IPS-20b (cell line): ENCODE results near the gene TESK1.
"Not testable (repeated sequence)": the region's sequence is repeated elsewhere in the genome, so short reads cannot be mapped to it uniquely, and the experiment has no call there.

Source experiments
- H3K27ac ChIP-seq: one replicate; pipeline ENCODE4 v1.5.1; 2013; ENCODE audit warnings: low read length
- H3K27me3 ChIP-seq: 2 replicates; pipeline ENCODE4 v1.6.1; 2013; ENCODE audit warnings: mild to moderate bottlenecking, low read length, inconsistent platforms; ENCODE audit not compliant: insufficient read depth
- H3K36me3 ChIP-seq: 2 replicates; pipeline ENCODE4 v1.6.1; 2013; ENCODE audit warnings: low read depth, mild to moderate bottlenecking, inconsistent platforms, low read length, moderate library complexity; ENCODE audit not compliant: insufficient read depth
- H3K4me1 ChIP-seq: 2 replicates; pipeline ENCODE4 v1.6.1; 2013; ENCODE audit warnings: mild to moderate bottlenecking, control low read depth, inconsistent platforms, low read length, moderate library complexity; ENCODE audit not compliant: insufficient read depth
- H3K4me3 ChIP-seq: 2 replicates; pipeline ENCODE4 v1.5.1; 2013; ENCODE audit warnings: mild to moderate bottlenecking, low read length, inconsistent platforms
- H3K9ac ChIP-seq: 2 replicates; pipeline ENCODE4 v1.6.1; 2013; ENCODE audit warnings: low read depth, mild to moderate bottlenecking, inconsistent platforms, low read length, moderate library complexity
- H3K9me3 ChIP-seq: 2 replicates; pipeline ENCODE4 v1.6.1; 2013; ENCODE audit warnings: mild to moderate bottlenecking, low read depth, low read length, inconsistent platforms; ENCODE audit not compliant: insufficient read depth

Gene TESK1

DNA sequence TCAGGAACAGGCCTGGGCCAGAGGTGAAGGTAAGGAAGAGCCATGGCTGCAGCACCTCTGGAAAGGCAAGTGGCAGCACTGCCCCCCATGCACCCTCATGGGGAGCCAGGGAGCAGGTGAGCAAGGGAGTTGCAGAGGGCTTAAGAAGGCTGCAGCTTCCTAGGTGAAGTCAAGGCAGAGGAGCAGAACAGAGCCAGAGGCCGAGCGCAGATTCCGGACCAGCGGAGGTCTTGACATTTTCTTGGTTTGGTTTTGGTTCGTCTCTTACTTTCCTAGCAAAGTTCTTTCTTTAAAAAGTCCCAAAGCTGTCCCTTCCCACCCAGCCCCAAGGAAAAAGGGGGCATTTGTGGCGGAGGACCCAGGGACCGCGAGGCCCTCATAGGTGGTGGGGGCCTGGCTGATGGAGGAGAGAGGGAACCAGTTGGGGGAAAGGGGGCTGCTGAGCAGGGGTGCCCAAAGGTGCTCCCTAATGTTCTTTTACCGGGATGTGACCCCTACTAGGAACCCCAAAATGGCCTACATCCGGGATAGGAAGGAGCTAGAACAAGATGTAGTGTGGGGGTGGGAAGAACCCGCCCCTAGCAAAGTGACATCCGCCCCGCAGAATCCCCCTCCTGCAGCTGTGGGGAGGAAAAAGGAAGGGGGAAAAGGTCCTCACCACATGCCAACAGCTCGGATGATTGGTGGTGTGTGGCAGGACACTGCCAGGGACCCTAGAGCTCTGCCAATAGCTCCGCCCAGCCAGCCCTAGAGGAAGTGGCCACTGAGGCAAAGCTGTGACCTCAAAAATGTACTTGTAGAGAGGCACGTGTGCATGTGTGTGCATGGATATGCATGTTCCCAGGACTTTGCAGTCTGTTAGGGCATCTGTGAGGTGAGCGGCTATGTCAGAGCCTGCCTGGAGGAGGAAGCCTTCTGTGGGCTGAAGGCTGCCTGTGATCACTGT, 14.1 kb downstream of the TESK1 start:
- Histone ChIP-seq H3K36me3 (no peaks in the 10 kb centered on the region), H3K9ac (no peak overlapping the region), H3K9me3 (no peaks in the 10 kb centered on the region), H3K4me1 (peaks cover 3% of the 10 kb centered on the region; the same call in 1 of the 2 replicates), H3K27me3 (peaks cover 56% of the 10 kb centered on the region), H3K4me3 (no peak overlapping the region), H3K27ac (no peak overlapping the region)

DNA sequence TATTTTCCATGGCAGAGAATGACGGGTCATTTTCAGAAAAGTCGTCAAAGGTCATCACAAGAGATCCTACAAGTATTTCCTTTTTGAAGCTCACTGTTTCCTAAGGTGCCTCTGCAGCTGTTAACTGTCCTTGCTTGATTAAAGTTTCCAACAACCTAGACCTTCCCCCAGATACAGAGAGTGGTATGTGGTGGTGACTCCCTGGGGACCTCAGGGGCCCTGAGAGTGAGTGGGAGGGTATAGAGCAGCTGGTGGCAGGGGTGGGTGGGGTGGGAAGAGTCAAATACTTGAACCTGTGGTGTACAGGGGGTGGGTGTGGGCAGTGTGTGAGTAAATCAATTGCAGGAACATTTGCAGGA, 14.7 kb downstream of the TESK1 start:
- Histone ChIP-seq H3K27me3 (peaks cover 49% of the 10 kb centered on the region), H3K9ac (no peak overlapping the region), H3K36me3 (no peaks in the 10 kb centered on the region), H3K9me3 (no peaks in the 10 kb centered on the region), H3K27ac (no peak overlapping the region), H3K4me3 (no peak overlapping the region), H3K4me1 (peaks cover 3% of the 10 kb centered on the region; the same call in 1 of the 2 replicates)

DNA sequence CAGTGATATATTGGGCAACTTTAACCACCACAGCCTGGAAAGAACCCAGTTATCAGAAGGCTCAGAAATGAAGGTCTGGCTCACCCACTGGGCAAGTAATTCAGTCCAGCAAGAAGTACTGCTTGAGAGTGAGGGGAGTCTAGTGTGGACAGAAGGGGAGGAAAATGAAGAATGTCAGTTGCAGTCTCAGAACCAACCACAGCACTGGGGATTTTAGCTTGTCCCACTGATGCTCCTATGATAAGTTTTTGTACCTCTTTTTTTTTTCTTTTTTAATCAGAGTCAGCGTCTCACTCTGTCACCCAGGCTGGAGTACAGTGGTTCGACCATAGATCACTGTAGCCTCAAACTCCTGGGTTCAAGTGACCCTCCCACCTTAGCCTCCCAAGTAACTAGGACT, 22.5 kb downstream of the TESK1 start:
- Histone ChIP-seq H3K36me3 (no peaks in the 10 kb centered on the region), H3K9me3 (no peaks in the 10 kb centered on the region), H3K27ac (no peak overlapping the region), H3K4me3 (no peak overlapping the region), H3K4me1 (no peaks in the 10 kb centered on the region), H3K27me3 (no peaks in the 10 kb centered on the region), H3K9ac (no peak overlapping the region)

DNA sequence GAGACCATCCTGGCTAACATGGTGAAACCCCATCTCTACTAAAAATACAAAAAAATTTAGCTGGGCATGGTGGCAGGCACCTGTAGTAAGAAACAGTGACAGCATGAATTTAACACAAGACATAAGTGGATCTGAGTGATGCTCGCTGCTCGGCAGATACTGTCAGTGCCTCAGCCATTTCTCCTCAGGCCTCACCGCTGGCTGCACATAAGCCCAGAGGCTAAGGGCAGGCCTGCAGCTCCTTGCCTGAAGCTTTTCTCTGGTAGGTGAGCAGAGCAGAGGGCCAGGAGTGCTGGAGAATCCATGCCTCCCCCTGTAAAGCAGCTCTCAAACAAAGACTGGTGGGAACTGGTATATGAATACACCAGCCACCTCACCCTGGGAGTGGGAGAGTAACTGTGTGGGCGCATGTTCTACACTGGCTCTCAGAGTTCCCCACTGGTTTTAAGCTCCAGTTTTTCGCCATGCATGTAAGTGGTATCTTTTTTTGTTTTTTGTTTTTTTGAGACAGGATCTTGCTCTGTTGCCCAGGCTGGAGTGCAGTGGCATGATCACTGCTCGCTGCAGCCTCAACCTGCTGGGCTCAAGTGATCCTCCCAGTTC, 23.4 kb downstream of the TESK1 start:
- Histone ChIP-seq H3K4me1 (no peaks in the 10 kb centered on the region), H3K27me3 (no peaks in the 10 kb centered on the region), H3K27ac (no peak overlapping the region), H3K4me3 (no peak overlapping the region), H3K36me3 (no peaks in the 10 kb centered on the region), H3K9ac (no peak overlapping the region), H3K9me3 (no peaks in the 10 kb centered on the region)

DNA sequence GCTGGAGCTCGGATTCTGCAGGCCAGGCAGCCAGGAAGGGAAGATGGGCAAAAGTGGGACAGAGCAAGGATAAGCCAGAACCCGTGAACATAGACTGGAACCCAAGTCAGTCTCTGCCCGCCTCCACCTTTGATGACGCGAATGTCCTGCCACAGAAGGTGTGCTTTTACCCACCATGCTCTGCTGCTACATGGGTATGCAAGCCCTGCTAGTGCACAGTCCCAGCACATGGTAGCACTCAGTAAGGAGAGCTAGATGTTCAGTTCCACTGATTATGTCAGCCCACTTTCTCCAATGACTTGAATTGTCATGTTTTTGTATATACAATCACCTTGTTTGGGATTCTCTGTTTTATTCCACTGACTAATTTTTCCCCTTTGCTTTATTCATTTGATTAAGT, 24.5 kb downstream of the TESK1 start:
- Histone ChIP-seq H3K9ac (no peak overlapping the region), H3K9me3 (no peaks in the 10 kb centered on the region), H3K27me3 (no peaks in the 10 kb centered on the region), H3K36me3 (no peaks in the 10 kb centered on the region), H3K4me1 (no peaks in the 10 kb centered on the region), H3K4me3 (no peak overlapping the region), H3K27ac (no peak overlapping the region)

DNA sequence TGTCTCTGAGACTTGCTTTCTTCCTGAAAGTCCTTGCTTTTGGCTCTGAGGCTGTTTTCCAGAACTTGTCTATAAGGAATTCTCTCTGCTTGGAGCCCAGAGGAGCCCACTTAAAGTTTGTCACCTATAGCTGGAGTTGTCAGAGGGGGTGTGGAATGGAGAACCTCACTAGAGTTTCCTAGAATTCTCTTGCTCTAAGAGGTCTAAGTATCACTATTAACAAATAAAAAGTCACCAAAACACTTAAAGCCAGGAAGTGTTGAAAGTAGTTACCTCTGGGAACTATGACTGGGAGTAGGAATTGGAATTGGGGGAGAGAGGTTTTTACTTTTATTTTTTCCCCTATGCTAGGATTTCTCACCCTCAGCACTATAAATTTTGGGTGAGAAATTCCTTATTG, 30.7 kb downstream of the TESK1 start:
- Histone ChIP-seq H3K4me1 (no peaks in the 10 kb centered on the region), H3K9me3 (no peaks in the 10 kb centered on the region), H3K4me3 (no peak overlapping the region), H3K27ac (no peak overlapping the region), H3K27me3 (no peaks in the 10 kb centered on the region), H3K36me3 (no peaks in the 10 kb centered on the region), H3K9ac (no peak overlapping the region)

- Histone ChIP-seq H3K27me3 (no peaks in the 10 kb centered on the region), H3K9me3 (no peaks in the 10 kb centered on the region), H3K4me3 (no peak overlapping the region), H3K27ac (no peak overlapping the region), H3K4me1 (no peaks in the 10 kb centered on the region), H3K9ac (no peak overlapping the region), H3K36me3 (no peaks in the 10 kb centered on the region)
Observed at GRCh38 chr9:35636135-35636876, 31.2 kb downstream of the TESK1 start.

- not testable (repeated sequence) for H3K27me3 ChIP-seq, H3K36me3 ChIP-seq, H3K27ac ChIP-seq, H3K4me1 ChIP-seq, H3K9ac ChIP-seq, H3K9me3 ChIP-seq, H3K4me3 ChIP-seq
Observed at GRCh38 chr9:35636877-35637246, 31.8 kb downstream of the TESK1 start.

GRCh38 chr9:35637427-35637955, 32.4 kb downstream of the TESK1 start:
- not testable (repeated sequence) for H3K4me1 ChIP-seq, H3K36me3 ChIP-seq, H3K27me3 ChIP-seq, H3K9ac ChIP-seq, H3K4me3 ChIP-seq, H3K27ac ChIP-seq, H3K9me3 ChIP-seq

DNA sequence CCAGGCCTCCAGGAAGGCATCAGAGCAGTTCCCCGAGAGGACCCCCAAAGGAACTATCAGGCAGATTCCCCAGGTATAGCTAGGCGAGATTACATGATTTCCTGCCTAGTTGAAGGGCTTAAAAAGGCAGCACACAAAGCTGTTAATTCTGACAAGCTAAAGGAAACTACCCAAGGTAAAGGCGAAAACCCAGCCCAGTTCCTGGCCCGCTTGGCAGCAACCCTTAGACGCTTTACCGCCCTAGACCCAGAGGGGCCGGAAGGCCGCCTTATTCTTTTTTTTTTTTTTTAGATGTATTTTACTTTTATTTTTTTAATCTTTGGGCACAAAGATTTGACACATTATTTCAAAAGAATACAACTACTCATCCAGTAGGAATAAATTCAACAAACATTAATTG, 33.7 kb downstream of the TESK1 start:
- H3K9me3 ChIP-seq, H3K27me3 ChIP-seq, H3K9ac ChIP-seq, H3K36me3 ChIP-seq, H3K4me1 ChIP-seq, H3K27ac ChIP-seq, H3K4me3 ChIP-seq: not testable (repeated sequence)

DNA sequence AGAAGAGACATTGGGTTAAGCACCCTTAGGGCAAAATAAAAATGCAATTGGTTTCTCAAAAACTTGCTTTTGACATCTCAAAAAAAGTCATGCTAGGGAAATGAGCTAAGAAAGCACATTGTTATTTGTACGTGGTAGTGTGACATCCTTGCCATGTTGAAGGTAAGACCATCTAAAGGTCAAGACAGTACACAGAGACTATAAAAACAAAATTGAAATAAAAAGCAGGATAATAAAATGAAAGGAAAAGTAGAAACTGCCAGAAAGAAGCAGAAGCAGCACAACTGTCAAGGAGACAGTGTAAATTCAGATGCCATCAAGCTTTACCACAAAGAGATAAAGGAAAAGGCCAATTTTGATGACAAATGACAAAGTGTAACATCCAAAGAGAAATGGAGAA, 34.2 kb downstream of the TESK1 start:
- not testable (repeated sequence) for H3K27ac ChIP-seq, H3K9me3 ChIP-seq, H3K36me3 ChIP-seq, H3K9ac ChIP-seq, H3K4me3 ChIP-seq, H3K27me3 ChIP-seq, H3K4me1 ChIP-seq
